CD14-positive monocyte (primary cell): ENCODE measurements around the gene SEMA5B. TPM values are rescaled to one million over a fixed set of nuclear protein-coding genes. Genes with fewer than 3 reads are reported as not detected.

Experiments used
- DNase-seq, 3 donors: peaks; one replicate each; pipeline ENCODE4 v3.0.0-alpha.2; 2011 to 2022
- H2AFZ ChIP-seq: 2 replicates; pipeline ENCODE4 v1.6.0; 2012; ENCODE audit warnings: mild to moderate bottlenecking, low read depth, low read length, inconsistent platforms; ENCODE audit not compliant: insufficient read depth, poor library complexity, severe bottlenecking
- H3K27ac ChIP-seq, 2 donors: 1 replicate in 1 of 2; 2 replicates in 1 of 2; pipeline ENCODE4 v1.5.1; 2012 to 2013; ENCODE audit warnings: low read length in 2 of 2, control low read depth in 1 of 2, inconsistent platforms in 1 of 2, low read depth in 1 of 2, mild to moderate bottlenecking in 1 of 2
- H3K27me3 ChIP-seq, 2 donors: one replicate each; pipeline versions ENCODE4 v1.6.0 to v1.6.1; 2011 to 2013; ENCODE audit warnings: low read length in 2 of 2; ENCODE audit not compliant: control insufficient read depth in 2 of 2, insufficient read depth in 2 of 2
- H3K36me3 ChIP-seq, 2 donors: replicated peaks in 1 of 2; 1 replicate in 1 of 2; 2 replicates in 1 of 2; pipeline versions ENCODE4 v1.5.1 to v1.6.1; 2012 to 2013; ENCODE audit warnings: low read length in 2 of 2, control low read depth in 1 of 2, inconsistent platforms in 1 of 2, mild to moderate bottlenecking in 1 of 2; ENCODE audit not compliant: insufficient read depth in 2 of 2, control insufficient read depth in 1 of 2
- H3K4me1 ChIP-seq, 2 donors: 1 replicate in 1 of 2; 2 replicates in 1 of 2; pipeline versions ENCODE4 v1.5.1 to v1.6.1; 2012 to 2013; ENCODE audit warnings: low read length in 2 of 2, control low read depth in 1 of 2, inconsistent platforms in 1 of 2, mild to moderate bottlenecking in 1 of 2, moderate library complexity in 1 of 2; ENCODE audit not compliant: insufficient read depth in 2 of 2, control insufficient read depth in 1 of 2
- H3K4me2 ChIP-seq: replicated peaks from 2 replicates; pipeline ENCODE3; 2012; ENCODE audit warnings: low read length, moderate library complexity, mild to moderate bottlenecking; ENCODE audit not compliant: poor library complexity, severe bottlenecking; ENCODE audit errors: extremely low read depth
- H3K4me3 ChIP-seq, 3 experiments: fragments of 200-600 bp in 1 of 3; sonication (generic) in 1 of 3; replicated peaks in 1 of 3; 1 replicate in 2 of 3; 2 replicates in 1 of 3; pipeline ENCODE4 v1.5.1; 2011 to 2013; ENCODE audit warnings: low read length in 3 of 3, mild to moderate bottlenecking in 3 of 3, control low read depth in 2 of 3, low read depth in 2 of 3, inconsistent platforms in 1 of 3, moderate library complexity in 1 of 3
- H3K79me2 ChIP-seq: 2 replicates; pipeline ENCODE4 v1.6.0; 2012; ENCODE audit warnings: mild to moderate bottlenecking, control low read depth, inconsistent platforms, low read length, moderate library complexity; ENCODE audit not compliant: insufficient read depth
- H3K9ac ChIP-seq: 2 replicates; pipeline ENCODE4 v1.6.0; 2017; ENCODE audit warnings: low read length, mild to moderate bottlenecking; ENCODE audit not compliant: insufficient read depth, poor library complexity, severe bottlenecking
- H3K9me3 ChIP-seq, 2 donors: replicated peaks in 1 of 2; 1 replicate in 1 of 2; 2 replicates in 1 of 2; pipeline versions ENCODE4 v1.5.1 to v1.6.1; 2012 to 2013; ENCODE audit warnings: low read length in 2 of 2, control low read depth in 1 of 2; ENCODE audit not compliant: control insufficient read depth in 1 of 2, insufficient read depth in 1 of 2
- H4K20me1 ChIP-seq: 2 replicates; pipeline ENCODE4 v1.6.0; 2012; ENCODE audit warnings: mild to moderate bottlenecking, low read length, control low read depth, moderate library complexity; ENCODE audit not compliant: insufficient read depth
- H3K27ac Mint-ChIP-seq, 7 donors: one replicate each; pipeline ENCODE4 v1.8.0; 2020; ENCODE audit warnings: mild to moderate bottlenecking in 7 of 7, mixed read lengths in 7 of 7, moderate library complexity in 6 of 7, inconsistent platforms in 2 of 7
- H3K27me3 Mint-ChIP-seq, 3 donors: one replicate each; pipeline ENCODE4 v1.8.0; 2021 to 2022; ENCODE audit warnings: low read depth in 3 of 3, mild to moderate bottlenecking in 3 of 3, mixed read lengths in 3 of 3, moderate library complexity in 3 of 3, inconsistent platforms in 1 of 3
- H3K36me3 Mint-ChIP-seq, 2 donors: one replicate each; pipeline ENCODE4 v1.8.0; 2020; ENCODE audit warnings: mixed read lengths in 2 of 2, inconsistent platforms in 1 of 2, mild to moderate bottlenecking in 1 of 2
- H3K4me1 Mint-ChIP-seq: one replicate; pipeline ENCODE4 v1.8.0; 2020; ENCODE audit warnings: mild to moderate bottlenecking, mixed read lengths
- H3K4me3 Mint-ChIP-seq, 2 donors: one replicate each; pipeline ENCODE4 v1.8.0; 2020; ENCODE audit warnings: mild to moderate bottlenecking in 2 of 2, mixed read lengths in 2 of 2, moderate library complexity in 1 of 2
- H3K9me3 Mint-ChIP-seq, 7 donors: one replicate each; pipeline ENCODE4 v1.8.0; 2020 to 2022; ENCODE audit warnings: mixed read lengths in 7 of 7, mild to moderate bottlenecking in 6 of 7, moderate library complexity in 6 of 7, inconsistent platforms in 2 of 7
- CTCF ChIP-seq: fragments of 200-600 bp; IDR thresholded peaks from one replicate; pipeline ENCODE4 v1.8.0; 2022; ENCODE audit warnings: antibody characterized with exemption, mild to moderate bottlenecking
- WGBS: methylation state at CpG from one replicate; pipeline ENCODE4 v1.1.5; 2013; ENCODE audit warnings: missing lambda C conversion rate; ENCODE audit not compliant: insufficient coverage; 5-methylcytosine and 5-hydroxymethylcytosine counted together
- intact Hi-C, 2 donors: fragments of 100-400 bp; cut with micrococcal nuclease; formaldehyde crosslinking; loops; one replicate each; pipeline versions ENCODE4 v1.15.0 to v1.15.1; 2023
- polyA plus RNA-seq, 3 donors: library from polyadenylated mRNA; depleted of rRNA in 1 of 3; unstranded in 2 of 3; stranded (reverse) in 1 of 3; fragments of 300-500 nt in 2 of 3; fragments of >200 nt in 1 of 3; fragmentation: Illumina TruSeq in 2 of 3; gene quantifications; 1 replicate in 2 of 3; 2 replicates in 1 of 3; pipeline ENCODE4 v1.2.3, GENCODE V29; 2012 to 2021

Gene SEMA5B
- polyA plus RNA-seq, 3 donors = not detected

- DNase-seq = no peak
- Histone ChIP-seq H3K9me3 (no peaks in the 10 kb centered on the region), H3K9ac (no peak overlapping the region), H3K4me1 (no peaks in the 10 kb centered on the region), H3K4me3 (no peak overlapping the region), H4K20me1 (no peaks in the 10 kb centered on the region), H3K79me2 (no peaks in the 10 kb centered on the region), H3K27me3 (peaks cover 0 to 47% of the 10 kb centered on the region in 2 donors), H3K27ac (no peak overlapping the region), H3K36me3 (no peaks in the 10 kb centered on the region), H2AFZ (no peak overlapping the region), H3K4me2 (no peak overlapping the region)
- Mint-ChIP-seq H3K27me3 (peaks cover 24 to 57% (median 32%) of the 10 kb centered on the region in 3 donors), H3K9me3 (peaks cover 0 to 4% (median 0%) of the 10 kb centered on the region in 7 donors), H3K36me3 (no peaks in the 10 kb centered on the region), H3K4me1 (no peaks in the 10 kb centered on the region), H3K27ac (no peak overlapping the region), H3K4me3 (no peak overlapping the region)
- TF ChIP-seq CTCF = no peak
- intact Hi-C loops = no loop called here
- WGBS = 90% methylated on average over 13 of the region's 17 CpGs
Observed at GRCh38 chr3:122915300-122916055, 112.1 kb downstream of the SEMA5B start.

GRCh38 chr3:122913539-122914100 is 113.9 kb downstream of the SEMA5B start:
- Mint-ChIP-seq H3K9me3 (peaks cover 0 to 2% (median 0%) of the 10 kb centered on the region in 7 donors), H3K27ac (no peak overlapping the region), H3K4me1 (no peaks in the 10 kb centered on the region), H3K27me3 (peaks cover 17 to 54% (median 26%) of the 10 kb centered on the region in 3 donors), H3K36me3 (no peaks in the 10 kb centered on the region), H3K4me3 (peak overlapping the region in 1 of 2 donors; percentile 57)
- no peaks in the 10 kb centered on the region for H4K20me1 ChIP-seq
- H3K36me3 ChIP-seq = no peaks in the 10 kb centered on the region
- 67% methylated on average over 33 of the region's 33 CpGs for WGBS
- H3K4me1 ChIP-seq = no peaks in the 10 kb centered on the region
- H3K79me2 ChIP-seq = no peaks in the 10 kb centered on the region
- H2AFZ ChIP-seq = peak overlapping the region; percentile 35
- intact Hi-C loops = no loop called here
- H3K9ac ChIP-seq = no peak overlapping the region
- no peak for DNase-seq
- H3K27ac ChIP-seq = no peak overlapping the region
- TF ChIP-seq CTCF = no peak
- no peak overlapping the region for H3K4me3 ChIP-seq
- peaks cover 0 to 37% of the 10 kb centered on the region in 2 donors for H3K27me3 ChIP-seq
- H3K9me3 ChIP-seq = no peaks in the 10 kb centered on the region
- H3K4me2 ChIP-seq = no peak overlapping the region
